K562 (cell line): Measurements from ENCODE around the gene SLC25A45. TPM values are rescaled to one million over a fixed set of nuclear protein-coding genes. Genes with fewer than 3 reads are reported as not detected.

ENCODE experiments used
- AFF1 ChIP-seq, 2 experiments: fragments of 450-650 bp; IDR thresholded peaks; 2 replicates each; pipeline ENCODE4 v1.6.1; 2018; ENCODE audit warnings: mild to moderate bottlenecking in 2 of 2, low read depth in 1 of 2; ENCODE audit not compliant: partially characterized antibody in 2 of 2
- CCAR2 ChIP-seq: fragments of 200-400 bp; formaldehyde crosslinking; IDR thresholded peaks from 2 replicates; pipeline ENCODE4 v1.6.1; 2017; ENCODE audit warnings: mild to moderate bottlenecking, low read depth, low read length
- CCNT2 ChIP-seq: IDR thresholded peaks from 2 replicates; pipeline ENCODE4 v1.6.1; 2011; ENCODE audit warnings: borderline replicate concordance, low read depth, mild to moderate bottlenecking, moderate library complexity, mixed read lengths, low read length; ENCODE audit not compliant: insufficient read length; ENCODE audit errors: extremely low read depth
- CGGBP1 ChIP-seq: fragments of 250-450 bp; sonication (Bioruptor Pico); IDR thresholded peaks from 2 replicates; pipeline ENCODE4 v1.9.0; 2021; ENCODE audit warnings: mild to moderate bottlenecking
- CHD4 ChIP-seq: fragments of 200-600 bp; sonication (generic); IDR thresholded peaks from 3 replicates; pipeline ENCODE4 v1.6.1; 2012; ENCODE audit warnings: low read depth, mild to moderate bottlenecking, mixed read lengths, low read length, inconsistent platforms; ENCODE audit not compliant: insufficient read depth, insufficient replicate concordance, poor library complexity, severe bottlenecking
- CREB3 ChIP-seq: fragments of 450-650 bp; conservative IDR thresholded peaks from 2 replicates; pipeline ENCODE4 v1.6.1; 2016; ENCODE audit warnings: missing genetic modification characterization, low read depth, mild to moderate bottlenecking, missing compliant biosample characterization, moderate library complexity
- GMEB1 ChIP-seq: fragments of 250-450 bp; sonication (Bioruptor Pico); IDR thresholded peaks from 2 replicates; pipeline ENCODE4 v1.4.0; 2020; ENCODE audit warnings: mild to moderate bottlenecking
- HMGN3 ChIP-seq: IDR thresholded peaks from 2 replicates; pipeline ENCODE4 v1.6.1; 2011; ENCODE audit warnings: borderline replicate concordance, low read depth, mild to moderate bottlenecking, mixed read lengths, low read length; ENCODE audit not compliant: insufficient read length; ENCODE audit errors: extremely low read depth
- MCM3 ChIP-seq: fragments of 450-650 bp; IDR thresholded peaks from 2 replicates; pipeline ENCODE4 v1.6.1; 2016
- MIER1 ChIP-seq: fragments of 450-650 bp; IDR thresholded peaks from 2 replicates; pipeline ENCODE4 v1.6.1; 2016; ENCODE audit warnings: antibody characterized with exemption, mild to moderate bottlenecking, low read depth
- POLR2A ChIP-seq: fragments of 450-650 bp; conservative IDR thresholded peaks from 2 replicates; pipeline ENCODE4 v1.6.1; 2016
- POLR2B ChIP-seq: fragments of 450-650 bp; IDR thresholded peaks from 2 replicates; pipeline ENCODE4 v1.6.1; 2018; ENCODE audit warnings: low read depth; ENCODE audit not compliant: partially characterized antibody
- PTTG1 ChIP-seq: fragments of 450-650 bp; IDR thresholded peaks from 2 replicates; pipeline ENCODE4 v1.6.1; 2016; ENCODE audit warnings: low read depth, mild to moderate bottlenecking, missing genetic modification characterization, missing compliant biosample characterization
- RB1 ChIP-seq: fragments of 450-650 bp; IDR thresholded peaks from 2 replicates; pipeline ENCODE4 v1.6.1; 2017; ENCODE audit warnings: low read depth, mild to moderate bottlenecking
- SFPQ ChIP-seq: fragments of 200-400 bp; formaldehyde crosslinking; IDR thresholded peaks from 2 replicates; pipeline ENCODE4 v1.6.1; 2017; ENCODE audit warnings: mild to moderate bottlenecking, low read depth, low read length, moderate library complexity
- SMAD4 ChIP-seq: fragments of 250-450 bp; sonication (Bioruptor Pico); conservative IDR thresholded peaks from 2 replicates; pipeline ENCODE4 v1.8.0; 2021; ENCODE audit warnings: inconsistent platforms, mild to moderate bottlenecking, moderate library complexity
- SMARCA4 ChIP-seq: fragments of 450-650 bp; IDR thresholded peaks from 2 replicates; pipeline ENCODE4 v1.6.1; 2016
- ZKSCAN1 ChIP-seq: fragments of 150-350 bp; IDR thresholded peaks from 2 replicates; pipeline ENCODE4 v1.6.1; 2016; ENCODE audit warnings: low read depth, low read length
- polyA plus RNA-seq, 8 experiments: library from polyadenylated mRNA; depleted of rRNA in 4 of 8; stranded (reverse) in 5 of 8; unstranded in 3 of 8; fragments of >200 nt; fragmentation: Nextera tagmentation in 2 of 8; fragmentation: Illumina TruSeq in 1 of 8; extraction: Ambion mirVana in 2 of 8; extraction: Trizol in 1 of 8; gene quantifications; 2 replicates each; pipeline versions ENCODE4 v1.2.1 to v1.2.3, GENCODE V29; 2011 to 2014; ENCODE audit warnings: inconsistent platforms in 1 of 8, missing spikeins in 1 of 8
- total RNA-seq, 7 experiments: library from RNA; depleted of rRNA in 6 of 7; stranded (reverse); fragments of >200 nt in 6 of 7; fragmentation: Illumina TruSeq in 2 of 7; extraction: Trizol in 2 of 7; gene quantifications; 2 replicates each; pipeline versions ENCODE4 v1.2.1 to v1.2.3, GENCODE V29; 2011 to 2021; ENCODE audit warnings: low replicate concordance in 1 of 7

The SLC25A45 gene
- total and polyA plus RNA-seq, 9 of the 15 experiments (the other 6 are each of a cell fraction or from before 2014, with no cell fraction given): 0.15 to 2.3 (median 0.68) TPM

GRCh38 chr11:65430406-65431217, 48.2 kb upstream of the SLC25A45 start (continued):
- TF ChIP-seq GMEB1 (no peak), CHD4 (no peak), RB1 (no peak), PTTG1 (no peak), ZKSCAN1 (no peak), MCM3 (no peak), MIER1 (no peak), SFPQ (peak; percentile 47; the same call in 1 of the 2 replicates), CCNT2 (no peak), POLR2B (peak; percentile 17), CCAR2 (no peak), POLR2A (peak; percentile 14), HMGN3 (peak; percentile 1), SMARCA4 (no peak), SMAD4 (CRISPR knock-in tag) (no peak), AFF1 (IDR thresholded peaks at IDR 0.05; ENCODE audit: low read depth in 1 of 2, partially characterized antibody in 2 of 2) (no peak), CREB3 (no peak), CGGBP1 (peak; percentile 82; the same call in 1 of the 2 replicates)
